ENCODE data around the gene PSME1.

Gene PSME1

GRCh38 chr14:24143511-24143910 is 7.5 kb downstream of the PSME1 start:
- no peak for TF ChIP-seq EGR1 (IDR thresholded peaks at IDR 0.05)
- no peak for TF ChIP-seq TCF12 (IDR thresholded peaks at IDR 0.05; ENCODE audit: low read depth)
- TF ChIP-seq USF1 (IDR thresholded peaks at IDR 0.05) = no peak
- no peak for TF ChIP-seq FOXM1 (IDR thresholded peaks at IDR 0.05; ENCODE audit: borderline replicate concordance, low read depth)
- no peak for TF ChIP-seq NFIC (IDR thresholded peaks at IDR 0.05)
- no peak for TF ChIP-seq ZBTB7A (IDR thresholded peaks at IDR 0.05; ENCODE audit: low read depth)
- TF ChIP-seq TAF1 (IDR thresholded peaks at IDR 0.05; ENCODE audit: low read depth) = no peak
- TF ChIP-seq RAD21 (IDR thresholded peaks at IDR 0.05; ENCODE audit: low read depth) = no peak
- no peak for TF ChIP-seq TEAD4 (IDR thresholded peaks at IDR 0.05)
- no peak for TF ChIP-seq REST (IDR thresholded peaks at IDR 0.05; ENCODE audit: low read depth)
- no peak for TF ChIP-seq EP300 (IDR thresholded peaks at IDR 0.05; ENCODE audit: borderline replicate concordance)

GRCh38 chr14:24144451-24144850 is 8.5 kb downstream of the PSME1 start:
- no peak for TF ChIP-seq EGR1 (IDR thresholded peaks at IDR 0.05)
- TF ChIP-seq TEAD4 (IDR thresholded peaks at IDR 0.05) = no peak
- no peak for TF ChIP-seq NFIC (IDR thresholded peaks at IDR 0.05)
- no peak for TF ChIP-seq FOXM1 (IDR thresholded peaks at IDR 0.05; ENCODE audit: borderline replicate concordance, low read depth)
- TF ChIP-seq RAD21 (IDR thresholded peaks at IDR 0.05; ENCODE audit: low read depth) = no peak
- no peak for TF ChIP-seq MAX (IDR thresholded peaks at IDR 0.05)
- TF ChIP-seq USF1 (IDR thresholded peaks at IDR 0.05) = no peak
- no peak for TF ChIP-seq YY1 (IDR thresholded peaks at IDR 0.05; ENCODE audit: low read depth)
- no peak for TF ChIP-seq CREB1 (IDR thresholded peaks at IDR 0.05; ENCODE audit: low read depth)
- TF ChIP-seq EP300 (IDR thresholded peaks at IDR 0.05; ENCODE audit: borderline replicate concordance) = no peak
- no peak for TF ChIP-seq TCF12 (IDR thresholded peaks at IDR 0.05; ENCODE audit: low read depth)
- no peak for TF ChIP-seq TAF1 (IDR thresholded peaks at IDR 0.05; ENCODE audit: low read depth)
- no peak for TF ChIP-seq CEBPB (IDR thresholded peaks at IDR 0.05)
- TF ChIP-seq REST (IDR thresholded peaks at IDR 0.05; ENCODE audit: low read depth) = no peak
- TF ChIP-seq ZBTB7A (IDR thresholded peaks at IDR 0.05; ENCODE audit: low read depth) = no peak

GRCh38 chr14:24145219-24145618 is 9.2 kb downstream of the PSME1 start:
- TF ChIP-seq TCF12 (IDR thresholded peaks at IDR 0.05; ENCODE audit: low read depth) = no peak
- TF ChIP-seq NFIC (IDR thresholded peaks at IDR 0.05) = no peak
- TF ChIP-seq CREB1 (IDR thresholded peaks at IDR 0.05; ENCODE audit: low read depth) = no peak
- TF ChIP-seq REST (IDR thresholded peaks at IDR 0.05; ENCODE audit: low read depth) = no peak
- no peak for TF ChIP-seq TEAD4 (IDR thresholded peaks at IDR 0.05)
- TF ChIP-seq FOXM1 (IDR thresholded peaks at IDR 0.05; ENCODE audit: borderline replicate concordance, low read depth) = no peak
- TF ChIP-seq EP300 (IDR thresholded peaks at IDR 0.05; ENCODE audit: borderline replicate concordance) = no peak
- no peak for TF ChIP-seq RAD21 (IDR thresholded peaks at IDR 0.05; ENCODE audit: low read depth)
- no peak for TF ChIP-seq ZBTB7A (IDR thresholded peaks at IDR 0.05; ENCODE audit: low read depth)
- TF ChIP-seq TAF1 (IDR thresholded peaks at IDR 0.05; ENCODE audit: low read depth) = no peak
- TF ChIP-seq USF1 (IDR thresholded peaks at IDR 0.05) = no peak
- TF ChIP-seq EGR1 (IDR thresholded peaks at IDR 0.05) = no peak
- TF ChIP-seq MAX (IDR thresholded peaks at IDR 0.05) = no peak
- TF ChIP-seq CEBPB (IDR thresholded peaks at IDR 0.05) = no peak
- TF ChIP-seq YY1 (IDR thresholded peaks at IDR 0.05; ENCODE audit: low read depth) = no peak

Data from Ishikawa (cell line).